Common myeloid progenitor, CD34-positive (primary cell): ENCODE data around the gene CBX2.

Source experiments
- CTCF ChIA-PET: fragments of 350-600 bp; sonication (Branson Sonifier 250); formaldehyde crosslinking; loops from one replicate; lab custom pipeline; 2021; ENCODE audit warnings: antibody characterized with exemption; lab: Charles Lee
- POLR2A ChIA-PET: fragments of 350-600 bp; sonication (Branson Sonifier 250); formaldehyde crosslinking; loops from one replicate; lab custom pipeline; 2021; ENCODE audit warnings: antibody characterized with exemption; lab: Charles Lee
- DNase-seq, 3 donors: peaks; one replicate each; pipeline versions ENCODE4 v3.0.0 to v3.0.0-alpha.2; 2013
- H3K27ac ChIP-seq, 2 experiments: 1 replicate in 1 of 2; 2 replicates in 1 of 2; pipeline ENCODE4 v1.7.0; 2013; ENCODE audit warnings: inconsistent platforms in 2 of 2, low read length in 2 of 2, mild to moderate bottlenecking in 2 of 2, low read depth in 1 of 2, moderate library complexity in 1 of 2; ENCODE audit not compliant: severe bottlenecking in 2 of 2, insufficient read depth in 1 of 2, poor library complexity in 1 of 2
- H3K27me3 ChIP-seq, 5 experiments: replicated peaks in 2 of 5; 1 replicate in 3 of 5; 2 replicates in 2 of 5; pipeline versions ENCODE4 v1.6.1 to v1.7.0; 2013; ENCODE audit warnings: low read length in 4 of 5, mild to moderate bottlenecking in 2 of 5, moderate library complexity in 2 of 5, inconsistent platforms in 1 of 5; ENCODE audit not compliant: insufficient read depth in 5 of 5, control insufficient read depth in 4 of 5
- H3K36me3 ChIP-seq, 4 experiments: 1 replicate in 2 of 4; 2 replicates in 2 of 4; pipeline versions ENCODE4 v1.6.1 to v1.7.0; 2013; ENCODE audit warnings: low read length in 3 of 4, control low read depth in 1 of 4, mild to moderate bottlenecking in 1 of 4; ENCODE audit not compliant: control insufficient read depth in 4 of 4, insufficient read depth in 4 of 4
- H3K4me1 ChIP-seq, 4 experiments: 1 replicate in 3 of 4; 2 replicates in 1 of 4; pipeline versions ENCODE4 v1.6.1 to v1.7.1; 2013; ENCODE audit warnings: low read length in 3 of 4, mild to moderate bottlenecking in 3 of 4, control low read depth in 1 of 4, inconsistent platforms in 1 of 4, moderate library complexity in 1 of 4; ENCODE audit not compliant: control insufficient read depth in 4 of 4, insufficient read depth in 4 of 4; ENCODE audit errors: control extremely low read depth in 1 of 4
- H3K4me3 ChIP-seq, 7 experiments: 1 replicate in 4 of 7; 2 replicates in 3 of 7; pipeline versions ENCODE4 v1.5.1 to v1.7.0; 2013; ENCODE audit warnings: mild to moderate bottlenecking in 7 of 7, low read length in 6 of 7, moderate library complexity in 6 of 7, inconsistent platforms in 2 of 7, low read depth in 2 of 7, control low read depth in 1 of 7; ENCODE audit not compliant: insufficient read depth in 4 of 7, control insufficient read depth in 1 of 7; ENCODE audit errors: extremely low read depth in 1 of 7
- H3K9me3 ChIP-seq, 5 experiments: 1 replicate in 4 of 5; 2 replicates in 1 of 5; pipeline versions ENCODE4 v1.6.1 to v1.7.1; 2013; ENCODE audit warnings: low read length in 4 of 5, mild to moderate bottlenecking in 2 of 5, inconsistent platforms in 1 of 5, low read depth in 1 of 5, moderate library complexity in 1 of 5; ENCODE audit not compliant: control insufficient read depth in 4 of 5, insufficient read depth in 2 of 5; ENCODE audit errors: control extremely low read depth in 1 of 5
- WGBS: methylation state at CpG from one replicate; pipeline ENCODE4 v1.1.5; 2013; ENCODE audit not compliant: insufficient coverage; 5-methylcytosine and 5-hydroxymethylcytosine counted together

The CBX2 gene

DNA sequence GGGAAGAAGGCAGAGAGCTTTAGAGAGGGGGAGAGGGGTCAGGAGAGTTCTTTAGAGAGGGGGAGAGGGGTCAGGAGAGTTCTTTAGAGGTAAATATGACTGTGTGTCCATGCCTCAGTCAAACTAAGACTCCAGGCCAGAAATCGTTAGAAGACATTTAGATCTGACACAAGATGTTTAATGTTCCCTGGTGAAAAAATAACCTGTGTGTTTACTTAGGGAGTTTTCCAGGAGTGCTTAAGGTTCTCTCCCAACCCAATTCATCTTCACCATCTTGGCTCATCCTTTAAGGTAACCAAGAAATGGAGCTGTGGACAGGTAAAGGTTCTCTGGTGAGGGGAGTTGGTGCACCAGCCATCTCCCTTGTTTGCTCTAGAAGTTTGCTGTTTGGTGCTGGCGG is 51.5 kb downstream of the CBX2 start:
- H3K4me3 ChIP-seq: no peak overlapping the region
- no peaks in the 10 kb centered on the region for H3K9me3 ChIP-seq
- H3K36me3 ChIP-seq: peaks cover 0 to 15% (median 6%) of the 10 kb centered on the region in 4 experiments
- H3K27ac ChIP-seq: no peak overlapping the region
- WGBS: no CpG with 5 or more reads among the region's 2 CpGs
- ChIA-PET POLR2A (no interaction called here), CTCF (interaction anchor here (1.0 to 2.5 kb wide), 2 partner anchors 15 to 19 kb away, joined by 3 to 9 read pairs; no protein-coding TSS in a partner anchor)
- no peaks in the 10 kb centered on the region for H3K27me3 ChIP-seq
- DNase-seq: no peak
- H3K4me1 ChIP-seq: peaks cover 9 to 84% (median 48%) of the 10 kb centered on the region in 4 experiments

DNA sequence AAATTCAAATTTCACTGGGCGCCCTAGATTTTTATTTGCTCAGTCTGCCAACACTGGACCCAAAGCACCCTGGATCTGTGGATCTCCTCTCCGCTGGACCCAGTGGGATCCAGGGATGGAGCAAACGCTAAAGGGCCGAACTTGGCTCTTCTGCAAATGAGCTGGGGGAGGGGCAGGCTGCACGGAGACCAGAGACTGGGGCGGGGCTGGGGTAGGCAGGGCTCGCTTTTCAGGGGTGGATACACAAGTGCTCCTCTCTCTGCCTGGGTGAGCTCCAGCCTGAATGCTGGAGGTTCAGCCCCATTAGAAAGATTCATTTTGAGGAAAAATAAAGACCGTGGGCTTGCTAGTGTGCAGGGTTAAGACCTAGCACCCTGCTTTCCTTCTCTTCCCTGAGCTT is 52.4 kb downstream of the CBX2 start:
- H3K27me3 ChIP-seq: no peaks in the 10 kb centered on the region
- H3K4me1 ChIP-seq: peaks cover 9 to 79% (median 48%) of the 10 kb centered on the region in 4 experiments
- no peak overlapping the region for H3K4me3 ChIP-seq
- no peaks in the 10 kb centered on the region for H3K9me3 ChIP-seq
- DNase-seq: no peak
- 97% methylated on average over 8 of the region's 8 CpGs for WGBS
- peaks cover 0 to 24% (median 10%) of the 10 kb centered on the region in 4 experiments for H3K36me3 ChIP-seq
- ChIA-PET CTCF (interaction anchor here (1.0 to 1.2 kb wide), 2 partner anchors 15 to 19 kb away, joined by 3 read pairs; no protein-coding TSS in a partner anchor), POLR2A (no interaction called here)
- H3K27ac ChIP-seq: no peak overlapping the region

- POLR2A ChIA-PET: no interaction called here
Observed at GRCh38 chr17:79830763-79831264, 52.9 kb downstream of the CBX2 start.

DNA sequence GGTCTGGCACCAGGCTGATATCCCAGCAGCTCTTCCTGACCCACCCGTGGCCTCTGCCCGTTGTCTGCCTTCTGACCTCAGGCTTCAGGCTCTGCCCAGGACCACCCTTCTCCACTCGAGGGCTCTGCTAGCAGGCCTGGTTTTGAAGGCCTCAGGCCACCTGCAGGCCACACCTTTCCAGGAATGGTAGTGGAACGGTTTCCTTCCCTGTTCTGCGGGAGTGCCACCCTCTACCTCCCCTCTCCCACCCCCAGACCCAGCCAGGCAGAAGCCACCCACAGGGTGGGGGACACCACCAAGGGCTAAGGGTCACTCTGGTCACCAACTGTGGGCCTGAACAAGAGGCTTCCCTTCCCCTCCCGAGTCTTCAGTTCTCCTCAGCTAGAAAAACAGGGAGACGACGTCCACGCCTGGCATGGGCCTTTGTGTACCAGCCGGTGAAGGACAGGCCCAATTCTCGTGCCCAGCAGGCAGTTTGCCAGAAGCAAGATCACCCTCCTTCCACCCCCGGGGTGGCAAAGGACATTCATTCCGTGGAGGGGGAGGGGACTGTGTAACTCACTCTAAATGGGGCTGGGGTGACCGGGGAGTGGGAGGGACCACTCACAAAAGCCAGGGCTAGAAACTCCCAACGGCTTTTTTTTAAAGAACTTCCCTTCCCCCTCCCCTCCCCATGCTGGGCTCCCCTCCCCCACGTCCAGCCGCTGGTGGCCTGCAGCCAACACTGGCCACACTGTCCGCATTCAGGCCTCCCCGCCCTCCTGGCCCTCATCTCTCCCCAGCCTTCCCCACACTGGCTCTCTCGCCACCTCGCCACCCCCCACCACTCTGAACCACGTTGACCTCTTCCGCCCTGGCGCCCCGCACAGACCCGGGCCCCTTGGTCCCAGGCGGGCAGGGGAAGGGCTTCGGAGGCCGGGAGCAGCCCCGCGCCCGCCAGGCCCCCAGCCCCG is 53.6 kb downstream of the CBX2 start:
- CTCF ChIA-PET: interaction anchor here (1.2 to 5.5 kb wide), 2 partner anchors 18 to 20 kb away, joined by 3 to 24 read pairs; no protein-coding TSS in a partner anchor
- Histone ChIP-seq H3K27me3 (no peaks in the 10 kb centered on the region), H3K4me1 (peaks cover 7 to 79% (median 49%) of the 10 kb centered on the region in 4 experiments), H3K9me3 (no peaks in the 10 kb centered on the region), H3K4me3 (no peak overlapping the region), H3K27ac (peak overlapping the region in 1 of 2 experiments; percentile 78), H3K36me3 (peaks cover 0 to 26% (median 13%) of the 10 kb centered on the region in 4 experiments)
- 60% methylated on average over 22 of the region's 33 CpGs for WGBS
- POLR2A ChIA-PET: no interaction called here
- DNase-seq: no peak

More at GRCh38 chr17:79830763-79831264, 52.9 kb downstream of the CBX2 start:
- peaks cover 9 to 79% (median 49%) of the 10 kb centered on the region in 4 experiments for H3K4me1 ChIP-seq
- WGBS: 98% methylated on average over 7 of the region's 8 CpGs
- peak overlapping the region in 1 of 2 experiments; percentile 78 for H3K27ac ChIP-seq
- no peak for DNase-seq
- CTCF ChIA-PET: interaction anchor here (1.2 kb wide), 1 partner anchor 19 kb away, joined by 3 read pairs; no protein-coding TSS in a partner anchor
- H3K9me3 ChIP-seq: no peaks in the 10 kb centered on the region
- H3K36me3 ChIP-seq: peaks cover 0 to 26% (median 12%) of the 10 kb centered on the region in 4 experiments
- H3K4me3 ChIP-seq: no peak overlapping the region
- H3K27me3 ChIP-seq: no peaks in the 10 kb centered on the region

- WGBS: 54% methylated on average over 24 of the region's 72 CpGs
- ChIA-PET CTCF (interaction anchor here (0.6 to 5.5 kb wide), 3 partner anchors 19 to 176 kb away, joined by 3 to 24 read pairs (median 5); no protein-coding TSS in a partner anchor), POLR2A (no interaction called here)
- Histone ChIP-seq H3K36me3 (peaks cover 0 to 26% (median 13%) of the 10 kb centered on the region in 4 experiments), H3K4me3 (no peak overlapping the region), H3K27ac (peak overlapping the region in 1 of 2 experiments; percentile 58), H3K27me3 (no peaks in the 10 kb centered on the region), H3K9me3 (no peaks in the 10 kb centered on the region), H3K4me1 (peaks cover 5 to 79% (median 50%) of the 10 kb centered on the region in 4 experiments)
- peak in 1 of 3 donors; percentile 63 for DNase-seq
Observed at GRCh38 chr17:79832218-79833109, 54.5 kb downstream of the CBX2 start.

DNA sequence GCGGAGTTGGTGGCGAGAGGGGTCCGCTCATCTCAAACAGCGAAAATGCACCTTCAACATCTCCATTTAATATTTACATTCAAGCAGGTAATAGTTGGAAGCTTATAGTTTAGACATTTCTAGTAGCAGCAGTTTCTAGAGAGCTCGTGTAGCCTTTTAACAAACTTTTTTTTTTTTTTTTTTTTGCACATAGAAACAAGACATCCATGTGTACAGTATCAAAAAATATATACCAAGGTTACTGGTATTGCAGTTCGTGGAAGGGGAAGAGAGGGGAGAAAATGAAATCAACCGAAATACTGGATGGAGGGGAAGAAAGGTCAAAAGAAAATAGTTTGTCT is 55.1 kb downstream of the CBX2 start:
- no peak for DNase-seq
- H3K27ac ChIP-seq: peak overlapping the region in 1 of 2 experiments; percentile 43
- no CpG with 5 or more reads among the region's 7 CpGs for WGBS
- peaks cover 0 to 26% (median 13%) of the 10 kb centered on the region in 4 experiments for H3K36me3 ChIP-seq
- H3K4me3 ChIP-seq: no peak overlapping the region
- H3K4me1 ChIP-seq: peaks cover 5 to 79% (median 54%) of the 10 kb centered on the region in 4 experiments
- H3K9me3 ChIP-seq: no peaks in the 10 kb centered on the region
- POLR2A ChIA-PET: no interaction called here
- H3K27me3 ChIP-seq: no peaks in the 10 kb centered on the region
- CTCF ChIA-PET: interaction anchor here (0.6 to 5.5 kb wide), 3 partner anchors 19 to 176 kb away, joined by 3 to 24 read pairs (median 5); no protein-coding TSS in a partner anchor
